NCI-H2171 (cell line): ENCODE results near the gene REM1.

Experiments used
- DNase-seq: peaks from one replicate; lab custom pipeline; 2025; lab: John Stamatoyannopoulos, UW

Gene REM1

DNA sequence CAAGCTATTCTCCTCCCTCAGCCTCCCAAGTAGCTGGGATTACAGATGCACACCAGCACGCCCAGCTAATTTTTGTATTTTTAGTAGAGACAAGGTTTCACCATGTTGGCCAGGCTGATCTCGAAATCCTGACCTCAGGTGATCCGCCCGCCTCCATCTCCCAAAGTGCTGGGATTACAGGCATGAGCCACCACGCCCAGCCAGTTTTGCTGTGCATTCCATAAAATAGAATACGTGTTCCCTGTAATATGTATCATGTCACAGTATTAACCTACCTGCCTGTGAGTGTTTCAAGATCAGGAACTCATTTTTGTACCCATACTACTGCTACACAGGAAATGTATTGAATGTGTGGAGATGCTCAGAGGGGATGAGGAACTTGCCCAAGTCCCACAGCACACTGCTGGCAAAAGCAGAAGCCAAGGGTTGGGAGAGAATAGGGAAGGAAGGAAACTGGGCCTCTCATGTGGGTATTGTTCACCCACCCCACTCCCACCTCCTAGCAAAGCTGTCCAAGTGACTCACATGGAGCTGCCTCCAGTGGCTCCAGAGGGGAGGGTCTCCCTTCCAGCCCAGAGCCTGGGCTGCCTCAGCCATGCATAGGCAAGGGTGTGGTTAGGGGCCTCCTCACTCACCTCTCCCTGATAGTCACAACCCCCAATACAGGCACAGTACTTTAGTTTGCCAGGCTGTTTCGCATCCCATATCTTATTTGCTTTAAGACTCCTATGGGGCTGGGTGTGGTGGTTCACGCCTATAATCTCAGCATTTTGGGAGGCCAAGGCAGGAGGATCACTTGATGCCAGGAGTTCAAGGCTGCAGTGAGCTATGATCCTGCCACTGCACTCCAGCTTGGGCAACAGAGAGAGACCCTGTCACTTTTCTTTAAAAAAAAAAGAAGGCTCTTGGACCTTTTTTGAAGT lies 48.5 kb downstream of the REM1 start:
- no peak for DNase-seq

- no peak for DNase-seq
These were observed 52.2 kb downstream of the REM1 start for GRCh38 chr20:31527266-31527665.
